HG03196 (cell line): ENCODE results near the gene SRGAP2B.
"Not testable (repeated sequence)": the region's sequence is repeated elsewhere in the genome, so short reads cannot be mapped to it uniquely, and the experiment has no call there.

Experiments used
- ATAC-seq: cut with Tn5 transposase; IDR thresholded peaks from one replicate; pipeline ENCODE4 v1.9.1; 2021; ENCODE audit not compliant: unreplicated experiment

Gene SRGAP2B

DNA sequence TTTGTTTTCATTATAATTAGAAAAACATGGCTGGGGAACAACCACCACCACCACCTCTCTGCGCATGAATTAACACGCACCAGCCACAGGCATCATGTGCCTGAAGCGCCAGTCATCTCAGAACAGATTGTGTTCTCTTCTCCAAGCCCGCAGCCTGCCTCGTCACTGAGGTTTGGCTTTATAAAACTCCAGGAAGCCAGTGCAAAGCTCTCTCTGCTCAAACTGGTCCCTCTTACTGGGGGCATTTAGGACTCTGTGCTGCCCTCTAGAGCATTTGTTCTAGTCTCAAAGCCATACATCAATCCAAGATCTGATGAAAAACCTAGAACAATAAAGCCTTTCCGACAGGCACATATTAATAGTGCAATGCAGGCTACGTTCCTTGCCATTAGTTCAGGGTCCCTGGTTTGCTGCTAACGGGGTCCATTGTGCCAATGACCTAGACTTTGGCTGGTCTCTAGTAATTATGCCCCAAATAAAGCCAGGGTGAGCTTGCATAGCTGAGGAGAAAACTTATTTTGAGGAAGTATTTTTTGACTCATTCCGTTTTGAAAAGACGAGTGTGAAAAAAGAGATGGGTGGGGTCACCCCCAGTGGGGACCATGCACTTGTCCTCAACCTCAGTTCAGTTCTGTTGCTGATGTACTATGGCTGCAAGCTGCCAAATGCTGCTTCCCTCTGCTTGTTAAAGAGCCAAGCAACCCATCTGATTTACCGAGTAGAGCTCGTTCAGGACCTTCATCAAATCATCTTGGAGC lies 181.0 kb downstream of the SRGAP2B start:
- ATAC-seq = not testable (repeated sequence)

DNA sequence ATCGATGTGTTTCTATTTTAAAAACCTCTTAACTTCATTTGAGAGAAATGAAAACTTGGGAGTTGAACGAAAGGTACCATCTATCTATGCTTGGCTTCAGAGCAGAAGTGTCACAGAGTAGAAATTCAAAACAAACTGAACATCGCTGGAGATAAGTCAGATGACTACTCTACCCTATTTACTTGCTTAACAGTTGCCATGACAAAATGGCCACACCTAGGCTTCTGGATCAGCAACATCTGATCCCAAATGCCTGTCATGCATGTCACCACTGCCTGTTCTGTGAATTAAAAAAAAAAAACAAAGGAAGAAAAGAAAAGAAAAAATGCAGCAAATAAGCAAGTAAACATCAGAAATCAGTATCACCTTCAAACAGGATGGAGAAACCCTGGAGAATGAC lies 181.7 kb downstream of the SRGAP2B start:
- not testable (repeated sequence) for ATAC-seq

DNA sequence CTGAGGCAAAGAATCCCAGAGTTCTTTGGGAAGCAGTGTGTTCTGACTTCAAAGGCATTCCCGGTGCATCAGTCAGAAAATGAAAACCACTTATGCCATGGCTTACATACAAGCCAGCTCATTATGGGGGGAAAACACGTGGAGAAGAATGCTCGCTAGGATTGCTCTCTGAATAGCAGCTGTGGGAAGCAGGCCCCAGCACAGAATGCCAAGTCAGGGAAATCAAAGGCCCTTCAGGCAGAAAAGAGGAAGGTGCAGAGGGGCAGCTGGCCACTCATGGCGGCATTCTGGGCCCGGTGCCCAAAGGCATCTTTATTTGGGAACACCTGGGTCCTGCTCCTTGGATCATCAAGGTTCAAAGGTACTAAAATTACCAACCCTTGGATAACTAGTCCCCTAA lies 184.4 kb downstream of the SRGAP2B start:
- not testable (repeated sequence) for ATAC-seq

- ATAC-seq = not testable (repeated sequence)
These were observed 194.3 kb downstream of the SRGAP2B start for GRCh38 chr1:144900841-144901240.

DNA sequence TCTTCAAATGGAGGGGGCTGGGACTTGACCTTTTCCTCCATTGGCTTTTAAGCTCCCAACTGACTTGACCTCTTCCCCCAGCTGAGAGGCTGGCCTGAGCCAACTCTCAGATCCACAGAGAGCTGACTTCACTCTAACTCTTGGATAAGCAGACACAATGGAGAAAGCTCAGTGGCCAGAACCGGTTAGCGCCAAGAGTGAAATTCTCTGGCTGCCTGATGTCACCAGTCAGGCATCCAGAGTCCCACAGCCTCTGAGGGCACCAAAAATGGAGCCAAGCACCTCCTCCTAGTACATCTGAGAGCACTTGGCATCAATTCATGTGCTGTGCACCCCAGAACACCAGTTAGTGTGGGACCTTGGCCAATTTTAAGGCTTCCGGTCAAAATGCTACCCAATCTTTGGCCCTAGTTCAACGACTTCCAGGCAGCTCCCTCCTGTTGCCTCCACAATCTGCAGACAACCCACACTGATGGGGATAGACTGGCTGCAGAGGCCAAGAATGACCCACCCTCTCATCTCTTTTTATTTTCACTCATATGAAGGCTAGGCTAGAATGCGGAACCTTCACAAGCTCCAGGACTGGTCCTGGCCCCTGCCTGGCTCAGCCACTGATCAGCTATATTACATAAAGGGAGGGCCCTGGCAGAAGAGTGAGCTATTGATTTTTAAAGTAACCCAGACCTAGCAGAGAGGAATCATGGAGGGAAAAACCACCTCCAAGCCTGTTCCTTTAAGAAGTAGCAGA lies 200.5 kb downstream of the SRGAP2B start:
- ATAC-seq = not testable (repeated sequence)

DNA sequence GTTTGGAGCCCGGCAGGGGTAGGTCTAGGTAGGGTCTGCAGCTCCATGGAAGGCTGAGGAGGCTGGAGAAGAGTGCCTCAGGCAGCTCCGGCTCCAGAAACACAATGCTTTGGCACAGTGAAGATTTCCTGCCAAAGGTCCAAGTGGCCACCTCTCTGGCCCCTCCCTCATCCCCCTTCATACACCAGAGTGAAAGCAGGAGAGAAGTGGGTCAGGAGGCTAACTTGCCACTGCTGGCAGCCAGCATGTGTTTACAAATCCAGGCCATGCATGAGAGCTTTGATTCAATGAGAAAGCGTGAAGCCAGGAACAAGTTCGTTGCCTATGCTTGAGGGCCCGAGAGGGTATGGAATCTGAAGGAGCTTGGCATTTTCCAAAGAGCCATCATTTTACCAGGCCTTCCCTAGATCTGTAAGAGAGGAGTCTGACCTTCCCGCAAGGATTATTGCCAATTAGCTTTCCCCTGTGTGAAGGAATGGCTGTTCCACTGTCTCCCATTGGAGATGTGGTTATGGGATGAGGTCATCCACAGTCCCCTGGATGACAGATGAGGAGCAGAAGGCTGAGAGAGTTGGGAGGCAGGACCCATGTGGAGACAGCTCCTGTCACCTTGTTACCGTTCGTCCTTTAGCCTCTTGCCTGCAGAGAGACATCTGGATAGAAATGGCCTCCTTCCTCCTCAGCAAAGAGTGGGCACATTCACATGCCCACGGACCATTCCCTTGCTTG lies 201.3 kb downstream of the SRGAP2B start:
- ATAC-seq = not testable (repeated sequence)

- ATAC-seq = not testable (repeated sequence)
These were observed 202.1 kb downstream of the SRGAP2B start for GRCh38 chr1:144893062-144893461.

- not testable (repeated sequence) for ATAC-seq
These were observed 205.5 kb downstream of the SRGAP2B start for GRCh38 chr1:144889450-144890115.

- not testable (repeated sequence) for ATAC-seq
These were observed 212.1 kb downstream of the SRGAP2B start for GRCh38 chr1:144883022-144883421.

DNA sequence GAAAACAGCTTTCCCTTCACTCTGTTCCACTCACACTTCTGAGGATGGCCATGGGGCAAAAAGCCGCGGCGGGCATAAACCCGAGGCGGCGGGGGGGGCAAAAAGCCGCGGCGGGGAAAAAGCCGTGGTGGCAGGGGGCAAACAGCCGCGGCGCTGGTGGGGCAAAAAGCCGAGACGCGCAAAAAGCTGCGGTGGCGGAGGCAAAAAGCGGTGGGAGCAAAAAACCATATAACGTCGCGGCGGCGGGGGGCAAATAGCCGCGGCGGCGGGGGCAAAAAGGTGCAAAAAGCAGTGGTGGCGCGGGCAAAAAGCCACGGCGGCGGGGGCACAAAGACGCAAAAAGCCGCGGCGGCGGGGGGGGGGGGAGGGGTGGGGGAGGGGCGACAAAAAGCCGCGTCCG lies 212.8 kb downstream of the SRGAP2B start:
- ATAC-seq = not testable (repeated sequence)

- ATAC-seq = not testable (repeated sequence)
These were observed 236.5 kb downstream of the SRGAP2B start for GRCh38 chr1:144858607-144859006.
